OCI-LY7 (cell line): ENCODE data around the gene KAZN. TPM values are rescaled to one million over a fixed set of nuclear protein-coding genes. Genes with fewer than 3 reads are reported as not detected.
A peak's percentile ranks its signal among the peaks of the same experiment; 100 is the strongest.

Experiments used
- BruUV-seq: library from RNA; stranded (reverse); fragments of 400-500 nt; replicated peaks from 2 replicates; lab custom pipeline; 2021; lab: Mats Ljungman, UMichigan
- CTCF ChIA-PET: fragments of 300-600 bp; sonication (Branson Sonifier 250); formaldehyde crosslinking; loops from one replicate; lab custom pipeline; 2022; ENCODE audit warnings: antibody characterized with exemption; ENCODE audit not compliant: unreplicated experiment; lab: Charles Lee
- POLR2A ChIA-PET: fragments of 300-600 bp; sonication (Branson Sonifier 250); formaldehyde crosslinking; loops from one replicate; lab custom pipeline; 2022; ENCODE audit warnings: antibody characterized with exemption; lab: Charles Lee
- DNase-seq: peaks from one replicate; pipeline ENCODE4 v3.0.0-alpha.2; 2015; ENCODE audit warnings: low spot score
- H2AFZ ChIP-seq: fragments of 200-600 bp; sonication (generic), shearing (Covaris generic); 2 replicates; pipeline ENCODE4 v1.6.1; 2014; ENCODE audit warnings: mild to moderate bottlenecking, antibody characterized with exemption, low read length, moderate library complexity
- H3K27ac ChIP-seq: fragments of 200-600 bp; sonication (generic); 2 replicates; pipeline ENCODE4 v1.5.1; 2014; ENCODE audit warnings: mixed run types, low read depth, mild to moderate bottlenecking, moderate library complexity, low read length, inconsistent platforms; ENCODE audit not compliant: poor library complexity, severe bottlenecking
- H3K36me3 ChIP-seq: fragments of 200-600 bp; sonication (generic); 2 replicates; pipeline ENCODE4 v1.6.1; 2014; ENCODE audit warnings: mild to moderate bottlenecking, antibody characterized with exemption, low read length, moderate library complexity, mixed read lengths; ENCODE audit not compliant: insufficient read depth
- H3K4me1 ChIP-seq: fragments of 200-600 bp; sonication (generic); 2 replicates; pipeline ENCODE4 v1.5.1; 2014; ENCODE audit warnings: mild to moderate bottlenecking, low read length; ENCODE audit not compliant: insufficient read depth, poor library complexity, severe bottlenecking
- H3K4me2 ChIP-seq: fragments of 200-600 bp; sonication (generic); 2 replicates; pipeline ENCODE4 v1.6.1; 2014; ENCODE audit warnings: mild to moderate bottlenecking, low read length
- H3K4me3 ChIP-seq: fragments of 200-600 bp; sonication (generic); 2 replicates; pipeline ENCODE4 v1.5.1; 2014; ENCODE audit warnings: mild to moderate bottlenecking, low read depth, low read length; ENCODE audit not compliant: poor library complexity, severe bottlenecking
- H3K79me2 ChIP-seq: fragments of 200-600 bp; sonication (generic); 2 replicates; pipeline ENCODE4 v1.6.1; 2016; ENCODE audit warnings: low read depth, mild to moderate bottlenecking, low read length, moderate library complexity, mixed read lengths; ENCODE audit not compliant: insufficient read depth
- H3K9me2 ChIP-seq: fragments of 200-600 bp; sonication (generic); 2 replicates; pipeline ENCODE4 v1.6.1; 2016; ENCODE audit warnings: mild to moderate bottlenecking, low read length, mixed read lengths; ENCODE audit not compliant: insufficient read depth
- H3K9me3 ChIP-seq: fragments of 200-600 bp; sonication (generic); 2 replicates; pipeline ENCODE4 v1.6.1; 2014; ENCODE audit warnings: mild to moderate bottlenecking, mixed run types, low read length, mixed read lengths
- H4K20me1 ChIP-seq: fragments of 200-600 bp; sonication (generic); 2 replicates; pipeline ENCODE4 v1.6.1; 2014; ENCODE audit warnings: mild to moderate bottlenecking, antibody characterized with exemption, low read length, moderate library complexity, mixed read lengths; ENCODE audit not compliant: insufficient read depth
- CTCF ChIP-seq: fragments of 200-600 bp; sonication (generic); conservative IDR thresholded peaks from 2 replicates; pipeline ENCODE4 v1.5.1; 2014; ENCODE audit warnings: mild to moderate bottlenecking, antibody characterized with exemption, low read length, moderate library complexity, mixed read lengths
- EZH2phosphoT487 ChIP-seq: fragments of 200-600 bp; sonication (generic); IDR thresholded peaks from 2 replicates; pipeline ENCODE4 v1.6.1; 2018; ENCODE audit warnings: low read depth, borderline replicate concordance, mild to moderate bottlenecking, mixed run types, antibody characterized with exemption, low read length, moderate library complexity, mixed read lengths
- intact Hi-C: fragments of 100-400 bp; cut with micrococcal nuclease; formaldehyde crosslinking; loops from one replicate; pipeline ENCODE4 v1.10.0; 2022; ENCODE audit not compliant: unreplicated experiment
- total RNA-seq, 2 experiments: library from RNA; depleted of rRNA in 1 of 2; stranded (reverse); fragments of >200 nt in 1 of 2; shearing (Covaris generic) in 1 of 2; gene quantifications; 2 replicates each; pipeline ENCODE4 v1.2.3, GENCODE V29; 2014 to 2022

The KAZN gene
- total RNA-seq, 2 experiments from 2014 or later: 0.40 to 2.4 TPM

GRCh38 chr1:14761291-14762153 is 163.0 kb downstream of the KAZN start:
- no peaks in the 10 kb centered on the region for H3K9me2 ChIP-seq
- H3K4me2 ChIP-seq: peak overlapping the region; percentile 67
- CTCF ChIA-PET: no interaction called here
- TF ChIP-seq EZH2phosphoT487: no peak
- TF ChIP-seq CTCF: no peak
- H2AFZ ChIP-seq: peak overlapping the region; percentile 93
- DNase-seq: peak; percentile 77
- peak overlapping the region; percentile 72 for H3K27ac ChIP-seq
- H3K79me2 ChIP-seq: no peaks in the 10 kb centered on the region
- POLR2A ChIA-PET: interaction anchor here (0.7 kb wide), 1 partner anchor 273 kb away, joined by 5 read pairs; no protein-coding TSS in a partner anchor
- no TSS peak for BruUV-seq
- intact Hi-C loops: no loop called here
- peaks cover 35% of the 10 kb centered on the region for H3K4me1 ChIP-seq
- H4K20me1 ChIP-seq: no peaks in the 10 kb centered on the region
- no peaks in the 10 kb centered on the region for H3K36me3 ChIP-seq
- H3K9me3 ChIP-seq: no peaks in the 10 kb centered on the region
- peak overlapping the region; percentile 39 for H3K4me3 ChIP-seq

GRCh38 chr1:14763977-14764376 is 165.5 kb downstream of the KAZN start:
- H3K36me3 ChIP-seq: no peaks in the 10 kb centered on the region
- POLR2A ChIA-PET: interaction anchor here (0.7 kb wide), 1 partner anchor 8 kb away, joined by 7 read pairs; no protein-coding TSS in a partner anchor
- no peak overlapping the region for H2AFZ ChIP-seq
- H3K9me2 ChIP-seq: no peaks in the 10 kb centered on the region
- H3K79me2 ChIP-seq: no peaks in the 10 kb centered on the region
- DNase-seq: no peak
- H3K9me3 ChIP-seq: no peaks in the 10 kb centered on the region
- intact Hi-C loops: no loop called here
- no peak overlapping the region for H3K4me3 ChIP-seq
- no peak for TF ChIP-seq CTCF
- no peak for TF ChIP-seq EZH2phosphoT487
- H3K4me2 ChIP-seq: no peak overlapping the region
- CTCF ChIA-PET: no interaction called here
- H4K20me1 ChIP-seq: no peaks in the 10 kb centered on the region
- peaks cover 22% of the 10 kb centered on the region for H3K4me1 ChIP-seq
- no peak overlapping the region for H3K27ac ChIP-seq
- BruUV-seq: no TSS peak

- POLR2A ChIA-PET: no interaction called here
- intact Hi-C loops: no loop called here
- TF ChIP-seq EZH2phosphoT487 (no peak), CTCF (no peak)
Observed at GRCh38 chr1:14765773-14766172, 167.3 kb downstream of the KAZN start.

More at GRCh38 chr1:14765773-14766172, 167.3 kb downstream of the KAZN start:
- H3K4me2 ChIP-seq: no peak overlapping the region
- H3K36me3 ChIP-seq: no peaks in the 10 kb centered on the region
- H3K4me3 ChIP-seq: no peak overlapping the region
- no peak overlapping the region for H2AFZ ChIP-seq
- H3K4me1 ChIP-seq: peaks cover 16% of the 10 kb centered on the region
- H4K20me1 ChIP-seq: no peaks in the 10 kb centered on the region
- CTCF ChIA-PET: no interaction called here
- no peaks in the 10 kb centered on the region for H3K9me3 ChIP-seq
- no peak for DNase-seq
- BruUV-seq: no TSS peak
- H3K79me2 ChIP-seq: no peaks in the 10 kb centered on the region
- no peak overlapping the region for H3K27ac ChIP-seq
- H3K9me2 ChIP-seq: no peaks in the 10 kb centered on the region
